CD4-positive, alpha-beta T cell treated with Interleukin-1 beta for 1 hour (primary cell): Measurements from ENCODE around the gene NUDT14.

Experiments
- DNase-seq, 2 donors: peaks; one replicate each; pipeline ENCODE4 v3.0.0-alpha.2; 2020 to 2022

Gene NUDT14

GRCh38 chr14:105196265-105196960 lies 15.3 kb upstream of the NUDT14 start:
- no peak for DNase-seq

GRCh38 chr14:105195522-105196264 lies 14.6 kb upstream of the NUDT14 start:
- no peak for DNase-seq

GRCh38 chr14:105195051-105195450 lies 13.9 kb upstream of the NUDT14 start:
- no peak for DNase-seq

- peak in 1 of 2 donors; percentile 25 for DNase-seq
Observed at GRCh38 chr14:105193916-105194782, 13.0 kb upstream of the NUDT14 start.

- no peak for DNase-seq
Observed at GRCh38 chr14:105192866-105193731, 12.0 kb upstream of the NUDT14 start.

GRCh38 chr14:105187935-105188524 lies 6.9 kb upstream of the NUDT14 start:
- DNase-seq = no peak

GRCh38 chr14:105187116-105187515 lies 6.0 kb upstream of the NUDT14 start:
- DNase-seq = no peak

GRCh38 chr14:105185973-105186372 lies 4.9 kb upstream of the NUDT14 start:
- DNase-seq = no peak

GRCh38 chr14:105185001-105185400 lies 3.9 kb upstream of the NUDT14 start:
- no peak for DNase-seq

GRCh38 chr14:105184461-105184860 lies 3.3 kb upstream of the NUDT14 start:
- DNase-seq = no peak

GRCh38 chr14:105182296-105183020 lies 1.3 kb upstream of the NUDT14 start:
- no peak for DNase-seq

GRCh38 chr14:105181549-105182295 lies 610 bp upstream of the NUDT14 start:
- DNase-seq = no peak

- DNase-seq = no peak
Observed at GRCh38 chr14:105179191-105179590, 1.9 kb downstream of the NUDT14 start.

- no peak for DNase-seq
Observed at GRCh38 chr14:105178868-105179140, 2.3 kb downstream of the NUDT14 start.

- DNase-seq = no peak
Observed at GRCh38 chr14:105178069-105178867, 2.8 kb downstream of the NUDT14 start.

- no peak for DNase-seq
Observed at GRCh38 chr14:105177082-105177481, 4.0 kb downstream of the NUDT14 start.

- DNase-seq = no peak
Observed at GRCh38 chr14:105176513-105176912, 4.6 kb downstream of the NUDT14 start.

GRCh38 chr14:105173901-105174894 lies 6.9 kb downstream of the NUDT14 start:
- DNase-seq = peak; percentile 64 to 67

- DNase-seq = no peak
Observed at GRCh38 chr14:105173145-105173544, 8.0 kb downstream of the NUDT14 start.
